GM19035 (cell line): ENCODE measurements around the gene HCFC1R1.

Experiments
- ATAC-seq: cut with Tn5 transposase; IDR thresholded peaks from one replicate; pipeline ENCODE4 v1.9.1; 2021; ENCODE audit not compliant: unreplicated experiment

The HCFC1R1 gene

DNA sequence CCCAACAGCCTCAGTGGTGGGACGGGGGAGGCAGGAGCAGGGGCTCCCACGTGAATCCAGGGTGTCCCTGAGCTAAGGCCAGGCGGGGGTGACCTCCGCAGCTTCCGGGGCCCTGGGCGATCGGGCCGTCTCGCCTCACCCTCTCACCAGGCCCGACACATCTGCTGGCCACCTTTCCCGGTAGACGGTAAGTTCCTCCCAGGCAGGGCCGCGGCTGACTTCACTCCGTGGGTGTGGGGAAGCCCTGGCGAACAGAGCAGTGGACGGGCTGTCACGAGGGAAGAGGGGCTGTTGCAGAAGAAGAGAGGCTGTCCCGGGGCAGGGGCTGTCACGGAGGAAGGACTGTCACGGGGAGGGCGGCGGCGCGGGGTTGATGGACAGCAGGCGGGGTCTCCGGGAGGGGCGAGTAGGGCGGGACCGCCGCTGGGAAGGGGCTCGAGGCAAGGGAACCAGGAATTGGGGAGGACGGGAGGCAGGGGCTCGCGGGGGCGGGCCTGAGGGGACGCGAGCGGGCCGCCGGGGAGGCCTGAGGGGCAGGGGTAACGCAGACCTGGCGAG is 44.0 kb downstream of the HCFC1R1 start:
- ATAC-seq: no peak

DNA sequence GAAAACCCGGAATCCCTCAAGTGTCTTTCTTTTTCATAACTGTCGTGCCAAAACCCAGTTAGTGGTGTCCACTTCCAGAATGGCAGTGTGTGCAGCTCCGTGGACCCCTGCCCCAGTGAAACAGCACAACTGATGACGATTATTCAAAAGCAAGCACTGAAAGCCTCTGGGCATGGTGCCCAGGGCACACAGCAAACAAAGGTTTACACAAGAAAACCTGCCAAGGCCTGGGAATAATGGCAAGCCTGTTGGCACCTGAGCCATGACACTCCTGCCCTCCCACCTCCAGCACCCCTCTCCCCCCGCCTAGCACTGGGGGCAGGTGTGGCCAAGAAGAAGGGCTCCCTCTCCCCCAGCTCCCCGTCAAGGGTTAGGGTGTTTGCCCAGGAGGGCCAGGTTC is 46.3 kb downstream of the HCFC1R1 start:
- no peak for ATAC-seq

DNA sequence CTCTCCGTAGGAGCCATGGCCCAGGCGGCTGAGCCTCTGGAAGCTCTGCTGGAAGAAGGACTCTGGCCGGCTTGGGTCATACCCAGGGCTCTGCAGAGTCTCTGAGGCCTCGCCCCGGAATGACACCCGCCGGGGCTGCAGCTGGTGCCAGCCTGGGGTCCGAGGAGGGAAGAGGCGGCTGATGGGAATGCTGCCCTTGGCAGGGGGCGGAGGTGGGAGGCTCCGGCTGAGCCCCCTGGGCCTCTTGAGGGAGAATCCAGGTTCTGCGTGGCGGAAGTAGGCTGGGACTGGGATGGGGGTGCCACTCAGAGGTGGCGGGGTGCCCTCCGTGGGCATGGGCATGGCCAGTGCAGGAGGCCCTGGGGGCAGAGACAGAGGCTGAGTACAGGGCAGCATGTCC is 47.1 kb downstream of the HCFC1R1 start:
- ATAC-seq: no peak

DNA sequence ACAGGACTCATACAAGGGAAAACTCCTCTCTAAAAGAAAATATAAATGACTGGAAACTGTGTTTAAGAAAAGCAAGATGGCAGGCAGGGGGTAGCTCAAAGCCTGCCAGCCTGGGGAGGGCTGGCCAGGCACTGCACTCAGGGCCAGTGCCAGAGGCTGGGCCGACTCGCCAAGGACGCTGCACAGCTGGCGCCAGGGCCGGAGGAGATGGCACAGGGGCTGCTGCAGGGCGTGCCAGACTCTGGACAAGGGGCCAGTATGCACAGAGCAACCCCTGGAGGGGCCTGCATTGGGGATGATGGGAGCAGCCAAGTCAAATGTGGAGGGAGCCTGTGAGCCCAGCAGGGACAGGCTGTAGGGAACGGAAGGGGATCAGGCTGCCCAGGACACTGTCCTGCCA is 47.5 kb downstream of the HCFC1R1 start:
- no peak for ATAC-seq

DNA sequence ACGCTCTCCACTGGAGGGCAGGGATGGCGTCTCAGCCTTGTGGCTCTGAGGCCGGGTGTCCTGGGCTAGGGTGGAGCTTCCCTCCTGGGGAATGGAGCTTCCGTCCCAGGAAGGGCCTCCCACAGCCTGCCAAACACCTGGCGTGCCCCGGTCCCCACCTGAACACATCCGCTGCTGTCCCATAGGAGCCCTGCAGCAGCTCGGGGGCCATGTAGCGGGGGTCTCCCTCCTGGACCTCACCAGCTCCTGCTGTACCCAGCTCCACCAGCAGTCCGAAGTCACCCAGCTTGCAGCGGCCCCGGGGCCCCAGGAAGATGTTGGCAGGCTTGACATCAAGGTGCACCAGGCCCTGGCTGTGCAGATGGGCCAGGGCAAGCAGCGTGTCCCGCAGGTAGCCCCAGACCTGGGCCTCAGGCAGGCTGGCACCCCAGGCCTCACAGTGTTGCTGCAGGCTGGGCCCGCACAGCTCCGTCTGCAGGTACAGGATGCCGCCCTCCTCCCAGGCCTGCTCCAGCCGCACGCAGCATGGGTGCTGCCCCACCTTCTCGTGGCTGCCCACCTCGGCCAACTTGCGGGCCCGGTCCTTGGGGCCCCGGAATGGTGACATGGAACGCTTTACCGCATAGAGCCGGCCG is 48.5 kb downstream of the HCFC1R1 start:
- ATAC-seq: no peak

DNA sequence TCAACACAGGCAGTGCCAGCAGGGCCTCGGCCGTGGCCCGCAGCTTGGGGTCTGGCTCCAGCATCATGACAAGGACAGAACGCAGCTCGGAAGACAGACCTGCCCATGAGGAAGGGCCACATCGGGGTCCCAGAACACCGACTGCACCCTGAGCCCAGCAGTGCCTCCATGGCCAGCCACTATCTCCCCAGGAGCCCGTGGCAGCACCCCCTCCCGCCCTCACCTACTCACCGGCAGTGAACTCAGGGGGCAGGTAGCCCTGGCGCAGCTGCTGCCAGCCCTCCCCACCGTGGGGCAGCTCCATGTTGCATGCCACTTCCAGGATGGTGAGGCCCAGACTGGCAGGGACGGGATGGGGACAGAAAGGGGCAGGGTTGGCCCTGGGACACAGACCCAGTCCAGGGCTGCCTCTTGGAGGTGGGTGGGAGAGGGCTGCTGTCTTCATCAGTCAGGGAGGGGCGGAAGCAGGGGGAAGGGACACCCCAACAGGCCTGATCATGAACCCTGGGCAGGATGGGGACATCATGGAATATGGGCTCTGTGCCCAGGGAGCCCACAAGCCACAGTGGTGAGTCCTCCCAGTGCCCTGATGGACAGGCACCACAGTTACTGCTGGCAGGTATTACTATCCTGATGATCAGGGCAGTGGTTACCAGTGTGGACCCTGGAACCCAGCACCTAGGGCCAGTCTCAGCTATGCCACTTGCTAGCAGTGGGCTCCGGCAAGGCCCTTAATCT is 49.3 kb downstream of the HCFC1R1 start:
- ATAC-seq: no peak

DNA sequence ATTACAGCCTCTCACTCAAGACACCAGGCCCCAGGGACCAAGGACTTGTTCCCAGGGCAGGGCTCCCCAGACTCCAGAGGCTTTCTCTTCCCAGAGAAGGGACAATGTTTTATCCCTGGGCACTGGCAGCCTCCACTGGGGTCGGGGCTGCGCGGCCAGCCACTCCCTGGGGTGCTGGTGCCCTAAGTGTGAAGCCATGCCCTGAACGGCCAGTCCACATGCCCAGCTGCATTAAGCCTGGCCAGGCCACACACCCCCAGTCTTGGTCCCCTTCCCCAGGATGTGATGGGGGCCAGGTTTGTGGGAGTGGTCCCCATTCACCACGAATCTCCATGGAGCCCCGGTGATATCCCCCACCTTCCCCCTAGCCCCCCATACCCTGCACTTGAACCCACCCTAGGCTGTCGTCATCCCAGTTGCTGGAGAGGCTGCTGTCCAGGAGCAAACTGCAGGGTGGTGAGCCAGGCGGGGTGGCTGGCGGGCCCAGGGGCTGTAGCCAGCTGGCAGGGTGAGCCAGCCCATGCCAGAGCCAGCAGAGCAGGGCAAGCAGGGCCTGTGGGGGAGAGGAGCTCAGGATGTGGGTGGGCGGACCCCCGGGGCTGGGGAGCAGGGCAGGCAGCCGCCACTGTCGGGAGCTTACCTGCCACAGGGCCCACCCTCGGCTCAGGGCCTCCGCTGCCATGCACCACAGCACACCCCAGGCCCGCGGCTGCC is 50.0 kb downstream of the HCFC1R1 start:
- no peak for ATAC-seq

DNA sequence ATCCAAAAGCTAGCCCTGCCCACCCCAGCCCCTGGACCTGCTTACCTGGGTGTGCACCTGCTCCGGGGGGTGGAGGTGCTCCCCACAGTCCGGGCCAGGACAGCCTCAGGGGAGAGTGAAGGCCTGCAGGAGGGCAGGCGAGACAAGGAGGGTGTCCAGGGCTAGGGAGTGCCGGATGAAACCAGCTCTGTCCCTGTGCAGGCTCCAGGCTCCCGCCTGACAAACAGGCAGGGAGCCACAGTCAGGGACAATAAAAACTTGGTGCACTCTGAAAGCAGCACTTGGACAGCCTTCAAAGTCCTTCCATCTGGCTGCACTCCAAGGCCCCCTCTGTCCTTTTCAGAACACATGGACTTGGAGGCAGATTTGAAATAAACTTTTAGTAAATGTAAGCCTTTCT is 50.6 kb downstream of the HCFC1R1 start:
- ATAC-seq: no peak
